Kidney tubule cell (primary cell): ENCODE results near the gene MRPL24.
"Not testable (repeated sequence)": the region's sequence is repeated elsewhere in the genome, so short reads cannot be mapped to it uniquely, and the experiment has no call there.

ENCODE experiments used
- DNase-seq: peaks from one replicate; pipeline ENCODE4 v3.0.0-alpha.2; 2018; ENCODE audit warnings: low spot score

The MRPL24 gene

GRCh38 chr1:156760092-156760795 is 19.4 kb upstream of the MRPL24 start:
- no peak for DNase-seq

DNA sequence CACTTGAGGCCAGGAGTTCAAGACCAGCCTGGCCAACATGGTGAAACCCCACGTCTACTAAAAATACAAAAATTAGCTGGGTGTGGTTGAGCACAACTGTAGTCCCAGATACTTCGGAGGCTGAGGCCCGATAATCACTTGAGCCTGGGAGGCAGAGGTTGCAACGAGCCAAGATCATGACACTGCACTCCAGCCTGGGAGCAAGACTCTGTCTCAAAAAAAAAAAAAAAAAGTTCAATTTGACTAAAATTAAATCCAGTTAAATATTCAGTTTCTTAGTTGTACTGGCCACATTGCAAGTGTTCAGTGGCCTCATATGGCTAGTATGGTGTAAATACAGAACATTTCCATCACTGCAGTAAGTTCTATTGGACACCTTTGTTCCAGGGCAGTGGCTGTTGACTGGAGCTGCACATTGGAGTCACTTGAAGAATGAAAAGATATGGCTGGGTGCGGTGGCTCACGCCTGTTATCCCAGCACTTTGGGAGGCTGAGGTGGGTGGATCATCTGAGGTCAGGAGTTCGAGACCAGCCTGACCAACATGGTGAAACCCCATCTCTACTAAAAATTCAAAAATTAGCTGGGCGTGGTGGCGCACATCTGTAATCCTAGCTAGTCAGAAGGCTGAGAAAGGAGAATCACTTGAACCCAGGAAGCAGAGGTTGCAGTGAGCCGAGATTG is 16.8 kb upstream of the MRPL24 start:
- DNase-seq, result not testable (repeated sequence)

DNA sequence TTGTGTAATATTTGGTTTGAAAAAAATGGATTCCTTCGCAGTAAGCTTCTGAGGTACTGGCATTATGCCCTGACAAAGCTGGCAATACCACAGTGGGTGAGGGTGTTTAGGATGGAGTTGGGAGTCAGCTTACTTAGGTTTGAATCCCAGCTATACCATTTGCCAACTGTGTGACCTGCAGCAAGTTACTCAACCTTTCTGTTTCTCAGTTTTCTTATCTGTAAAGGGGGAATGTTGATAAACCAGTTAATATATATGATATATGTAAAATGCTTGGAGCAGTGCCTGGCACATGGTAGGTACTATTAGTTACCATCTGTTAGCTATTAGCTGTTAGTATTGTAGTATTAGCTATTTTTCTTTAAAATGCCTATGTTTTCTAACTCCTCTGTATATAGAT is 15.5 kb upstream of the MRPL24 start:
- no peak for DNase-seq

- no peak for DNase-seq
Observed at GRCh38 chr1:156755527-156755950, 14.7 kb upstream of the MRPL24 start.

DNA sequence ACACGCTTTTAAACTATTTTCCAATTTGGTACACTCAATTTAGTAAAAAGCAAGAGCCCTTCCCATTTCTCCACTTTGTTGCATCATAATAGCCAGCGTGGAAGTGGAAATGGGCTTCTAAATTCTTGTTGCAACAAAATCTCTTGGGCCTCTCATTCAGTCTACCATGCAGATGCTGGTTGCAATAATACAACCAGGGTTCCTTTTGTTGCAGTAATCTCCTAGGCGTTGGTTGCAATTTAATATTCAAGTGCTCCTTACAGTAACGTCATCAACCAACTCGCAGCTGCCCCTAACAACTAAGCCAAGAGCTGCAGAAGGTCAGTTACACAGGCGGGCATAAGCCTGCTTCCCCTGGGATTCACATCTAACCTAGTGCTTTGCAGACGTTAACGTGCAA is 13.3 kb upstream of the MRPL24 start:
- DNase-seq, result no peak

DNA sequence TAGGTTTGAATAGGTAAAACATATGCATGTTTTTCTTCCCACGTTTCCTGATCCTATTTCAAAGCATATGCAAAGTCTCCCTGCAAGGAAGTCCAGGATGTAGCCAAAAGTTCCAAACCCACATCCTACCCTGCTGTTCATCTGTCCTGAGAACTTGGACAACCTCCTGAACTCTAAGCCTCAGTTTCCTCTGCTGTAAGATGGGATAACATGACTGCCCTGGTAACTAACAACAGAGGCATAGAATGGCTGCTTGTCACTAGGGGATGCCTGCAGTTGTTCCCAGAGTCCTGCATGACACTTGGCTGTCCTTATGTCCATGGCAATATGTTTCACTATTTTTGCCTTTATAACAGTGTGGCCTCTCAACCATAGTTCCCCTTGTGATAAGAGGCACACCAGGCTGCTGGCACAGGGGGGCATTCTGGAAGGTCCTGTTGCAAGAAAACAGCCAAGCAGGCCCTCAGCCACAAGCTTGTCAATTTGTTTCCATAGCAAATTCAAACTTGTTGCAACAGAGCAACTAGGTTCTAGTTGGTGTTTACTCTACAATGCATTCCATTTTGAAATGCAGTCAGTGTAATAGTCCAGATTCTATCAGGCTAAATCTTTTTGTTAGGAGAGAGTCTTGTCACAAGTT is 12.1 kb upstream of the MRPL24 start:
- no peak for DNase-seq

GRCh38 chr1:156751757-156752481 is 11.0 kb upstream of the MRPL24 start:
- peak; percentile 97 for DNase-seq

GRCh38 chr1:156751451-156751756 is 10.5 kb upstream of the MRPL24 start, which contains the start of gene HDGF:
HDGF (minus strand) TSS chr1:156751675; CDS start chr1:156751429, 246 bp downstream.
- DNase-seq, result no peak

DNA sequence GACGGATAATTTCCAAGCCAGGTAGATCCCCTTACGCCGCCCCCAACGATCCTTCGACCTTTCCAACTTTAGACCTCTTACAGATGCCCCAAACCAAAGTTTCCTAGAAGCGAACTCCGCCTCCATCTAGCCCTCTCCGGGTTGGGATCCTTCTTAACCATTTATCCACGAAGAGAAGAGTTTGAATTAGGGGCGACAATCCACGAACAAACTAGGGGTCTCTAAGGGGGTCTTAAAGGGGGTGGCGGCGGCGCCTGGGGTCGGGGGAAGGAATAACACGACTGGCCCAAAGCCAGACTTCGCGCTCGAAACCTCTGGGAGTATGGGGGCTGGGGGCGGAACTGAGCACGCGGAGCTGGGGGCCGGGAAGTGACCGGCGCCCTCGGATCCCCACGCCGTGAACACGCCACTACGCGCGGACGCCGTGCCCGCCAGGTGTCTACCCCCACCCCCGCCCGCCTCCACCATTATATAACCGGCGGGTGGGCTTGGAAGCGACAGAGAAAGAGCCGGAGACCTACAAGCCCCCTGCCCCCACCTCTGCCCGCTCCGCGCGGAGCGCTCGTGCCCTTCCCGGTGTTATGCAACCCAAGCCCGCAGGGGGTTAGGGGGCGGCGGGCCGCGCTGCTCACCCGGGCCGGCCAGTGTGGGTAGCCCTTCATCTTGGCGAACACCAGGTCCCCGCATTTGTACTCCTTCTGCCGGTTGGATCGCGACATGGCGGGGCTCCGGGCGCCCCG is 10.0 kb upstream of the MRPL24 start:
- peak; percentile 49 for DNase-seq

GRCh38 chr1:156750191-156750672 is 9.3 kb upstream of the MRPL24 start:
- DNase-seq, result peak; percentile 85

DNA sequence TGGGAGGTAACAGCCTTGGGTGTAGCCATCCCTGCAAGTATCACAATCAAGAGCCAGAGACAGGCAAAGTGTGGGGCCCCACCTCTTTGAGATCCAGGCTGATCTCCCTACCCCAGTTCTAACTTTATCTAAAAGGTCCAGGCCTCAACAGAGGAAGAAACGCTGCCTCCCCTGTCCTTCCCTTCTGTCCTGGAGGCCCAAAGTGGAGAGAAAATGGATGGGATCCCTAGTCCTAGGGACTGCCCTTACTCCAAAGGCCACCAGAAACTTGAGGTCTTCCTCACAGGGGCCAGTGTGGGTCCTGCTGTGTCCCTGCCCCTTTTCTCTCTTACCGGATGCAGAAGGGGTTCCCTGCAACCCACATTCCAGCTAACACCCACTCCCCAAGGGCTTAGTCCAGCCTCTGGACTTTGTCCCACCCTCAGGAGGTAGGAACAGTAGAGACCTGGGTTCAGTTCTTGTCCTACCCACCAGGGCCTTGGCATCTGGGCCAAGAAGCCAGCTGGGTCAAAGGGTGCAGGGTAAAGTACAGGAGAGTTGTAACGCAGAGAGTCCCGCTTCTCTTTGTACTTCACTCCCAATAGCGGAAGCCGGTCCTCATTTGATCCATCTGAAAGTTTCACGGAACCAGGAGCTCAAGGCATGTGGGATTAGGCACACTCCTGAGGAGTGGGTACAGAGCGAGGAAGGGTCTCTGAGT is 8.7 kb upstream of the MRPL24 start:
- peak; percentile 60 for DNase-seq

GRCh38 chr1:156748670-156749418 is 8.0 kb upstream of the MRPL24 start:
- DNase-seq, result peak; percentile 96

DNA sequence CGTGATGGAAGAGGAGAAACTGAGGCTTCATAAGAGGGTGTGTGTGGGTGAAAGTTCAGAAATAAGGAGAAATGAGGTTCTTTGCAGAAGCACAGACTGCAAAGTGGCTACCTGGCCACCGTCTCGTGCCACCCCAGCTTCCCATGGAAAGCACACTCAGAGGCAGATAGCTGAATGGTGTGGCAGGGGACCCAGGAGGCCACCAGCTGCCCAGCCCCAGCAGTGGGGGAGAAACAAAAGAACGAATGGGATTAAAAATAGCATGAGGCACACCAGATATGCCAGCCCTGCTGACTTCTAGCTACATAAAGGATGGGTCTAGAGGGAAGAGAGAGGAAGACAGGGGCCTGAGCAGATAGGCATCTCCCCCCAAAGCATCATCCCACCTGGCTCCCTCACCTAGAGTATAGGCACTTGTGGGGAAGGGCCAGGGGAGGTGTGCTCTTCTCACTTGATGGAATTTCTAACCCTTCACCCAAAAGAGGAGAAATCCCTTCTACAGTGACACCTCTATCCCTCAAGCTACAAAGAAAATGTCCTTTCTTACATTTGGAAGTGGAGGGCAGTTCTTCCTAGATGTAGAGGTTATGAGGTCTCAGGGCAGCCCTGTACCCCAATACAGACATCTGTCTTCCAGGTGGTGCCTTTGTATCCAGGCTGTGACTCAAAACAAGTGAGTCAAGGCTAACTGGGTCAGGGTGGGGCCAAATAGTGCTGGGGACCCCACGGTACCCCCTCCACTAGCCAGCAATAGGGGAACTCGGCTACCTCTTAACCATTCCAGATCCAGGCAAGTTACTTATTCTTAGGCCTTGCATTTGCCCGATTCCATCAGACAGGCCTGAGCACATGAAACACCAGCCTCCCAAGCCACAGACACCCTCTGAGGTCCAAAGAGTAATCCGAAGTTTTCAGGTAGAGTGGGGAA is 7.1 kb upstream of the MRPL24 start:
- DNase-seq, result peak; percentile 57

DNA sequence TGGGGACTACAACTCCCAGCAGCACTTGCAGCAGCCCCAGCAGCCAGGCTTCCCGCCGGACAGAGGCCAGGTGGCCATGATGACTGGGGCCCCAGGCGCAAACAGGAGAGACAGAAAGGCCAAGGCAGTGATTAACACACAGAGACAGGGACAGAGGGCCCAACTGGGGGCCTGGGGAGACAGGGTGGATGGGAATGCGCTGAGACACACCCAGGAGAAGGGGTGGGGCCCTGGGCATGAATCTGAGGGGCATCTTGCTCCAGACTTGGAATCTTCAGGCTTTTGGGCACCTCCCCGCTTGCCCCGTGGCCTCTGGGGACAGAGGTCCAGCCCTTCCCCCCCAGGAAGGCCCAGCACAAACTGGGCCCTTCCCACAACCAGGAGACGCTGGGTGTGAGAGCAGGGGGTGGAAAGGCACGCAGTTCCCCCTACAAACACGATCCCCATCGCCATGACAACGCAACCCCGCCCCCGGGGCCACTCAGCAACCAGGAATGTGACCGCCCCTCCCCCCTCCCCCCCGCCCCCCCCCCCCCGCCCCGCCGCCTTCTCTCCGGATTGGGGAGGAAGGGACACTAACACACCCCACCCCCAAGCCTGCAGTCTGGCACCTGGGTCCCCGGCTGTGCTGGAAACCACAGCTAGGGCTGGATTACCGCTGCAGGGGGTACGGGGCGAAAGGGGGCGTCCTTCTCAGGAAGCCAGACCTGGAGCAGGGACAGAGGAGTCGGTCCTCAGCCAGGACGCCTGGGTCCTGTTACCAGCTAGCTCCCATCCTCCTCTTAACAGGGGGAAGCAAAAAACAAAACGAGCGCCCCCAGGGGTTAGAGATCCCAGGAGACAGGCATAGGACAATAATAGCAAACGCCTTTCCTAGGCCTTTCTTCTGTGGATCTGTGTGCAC is 6.1 kb upstream of the MRPL24 start:
- peak; percentile 98 for DNase-seq

DNA sequence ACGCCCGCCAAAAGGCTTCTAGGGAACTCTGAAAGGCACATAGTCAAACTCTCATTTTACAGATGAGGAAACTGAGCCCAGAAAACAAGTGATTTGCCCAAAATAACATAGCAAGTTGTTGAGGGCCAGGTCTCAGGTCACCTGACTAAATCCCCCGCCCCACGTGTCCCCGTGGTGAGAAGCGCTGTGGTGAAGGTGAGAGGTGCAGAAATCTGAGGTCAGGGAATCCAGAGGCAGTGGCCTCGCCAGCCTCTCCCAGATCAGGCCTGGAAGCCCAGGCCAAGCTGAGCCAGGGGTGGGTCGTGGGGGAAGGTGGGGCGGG is 5.5 kb upstream of the MRPL24 start:
- DNase-seq, result no peak

DNA sequence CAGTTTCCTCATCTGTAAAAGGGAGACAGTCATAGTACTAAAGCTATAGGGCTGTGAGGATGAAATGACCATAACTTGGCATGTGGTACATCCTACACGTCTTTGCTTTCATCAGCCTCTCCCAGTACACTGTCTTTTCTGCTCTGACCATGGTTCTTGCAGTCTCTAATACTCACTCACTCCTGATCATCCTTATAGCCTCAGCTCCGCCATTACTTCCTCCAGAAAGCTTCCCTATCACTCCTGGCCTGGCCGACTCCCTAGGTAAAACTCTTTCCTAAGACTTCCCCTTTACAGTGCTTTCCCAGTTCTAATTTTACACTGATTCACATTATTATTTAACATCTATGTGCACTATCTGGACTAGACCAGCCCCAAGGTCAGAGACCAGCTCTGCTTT is 5.0 kb upstream of the MRPL24 start:
- DNase-seq, result no peak

GRCh38 chr1:156744786-156745419 is 4.0 kb upstream of the MRPL24 start:
- DNase-seq, result no peak

- no peak for DNase-seq
Observed at GRCh38 chr1:156744344-156744743, 3.5 kb upstream of the MRPL24 start.
